B cell (primary cell): ENCODE data around the gene DHRS11. TPM values are rescaled to one million over a fixed set of nuclear protein-coding genes. Genes with fewer than 3 reads are reported as not detected.
A peak's percentile ranks its signal among the peaks of the same experiment; 100 is the strongest.

Experiments used
- ATAC-seq: fragments of 200-7000 bp; cut with Tn5 transposase; one replicate; pipeline ENCODE4 v1.10.0; 2021; ENCODE audit warnings: low read depth, mild to moderate bottlenecking, moderate number of reproducible peaks, moderate library complexity
- CTCF ChIA-PET: fragments of 350-600 bp; sonication (Branson Sonifier 250); formaldehyde crosslinking; loops from one replicate; lab custom pipeline; 2021; ENCODE audit warnings: antibody characterized with exemption, inconsistent platforms; lab: Charles Lee
- POLR2A ChIA-PET: fragments of 350-600 bp; sonication (Branson Sonifier 250); formaldehyde crosslinking; loops from one replicate; lab custom pipeline; 2021; ENCODE audit warnings: antibody characterized with exemption; lab: Charles Lee
- DNase-seq: peaks from one replicate; pipeline ENCODE4 v3.0.0; 2013
- H2AFZ ChIP-seq: 2 replicates; pipeline ENCODE4 v1.6.1; 2012; ENCODE audit warnings: mild to moderate bottlenecking, low read depth, low read length; ENCODE audit not compliant: insufficient read depth, poor library complexity, severe bottlenecking
- H3K27ac ChIP-seq, 2 donors: 1 replicate in 1 of 2; 2 replicates in 1 of 2; pipeline ENCODE4 v1.5.1; 2012 to 2013; ENCODE audit warnings: low read length in 2 of 2, mild to moderate bottlenecking in 2 of 2, moderate library complexity in 1 of 2
- H3K27me3 ChIP-seq, 4 experiments: fragments of 200-600 bp in 1 of 4; sonication (generic) in 1 of 4; replicated peaks in 1 of 4; 1 replicate in 2 of 4; 2 replicates in 2 of 4; pipeline versions ENCODE4 v1.6.1 to v1.7.0; 2013 to 2016; ENCODE audit warnings: low read length in 3 of 4, mild to moderate bottlenecking in 2 of 4, mixed read lengths in 1 of 4, moderate library complexity in 1 of 4; ENCODE audit not compliant: insufficient read depth in 4 of 4, control insufficient read depth in 3 of 4; ENCODE audit errors: control extremely low read depth in 1 of 4
- H3K36me3 ChIP-seq, 2 experiments: replicated peaks in 1 of 2; 1 replicate in 1 of 2; 2 replicates in 1 of 2; pipeline versions ENCODE4 v1.6.1 to v1.7.1; 2013; ENCODE audit warnings: low read length in 1 of 2; ENCODE audit not compliant: insufficient read depth in 2 of 2, control insufficient read depth in 1 of 2; ENCODE audit errors: control extremely low read depth in 1 of 2, extremely low read depth in 1 of 2
- H3K4me1 ChIP-seq, 2 donors: fragments of 200-600 bp in 1 of 2; sonication (generic) in 1 of 2; 1 replicate in 1 of 2; 2 replicates in 1 of 2; pipeline versions ENCODE4 v1.5.1 to v1.6.1; 2013 to 2017; ENCODE audit warnings: low read length in 2 of 2; ENCODE audit not compliant: control insufficient read depth in 2 of 2, insufficient read depth in 2 of 2
- H3K4me2 ChIP-seq: replicated peaks from 2 replicates; pipeline ENCODE3; 2012; ENCODE audit warnings: mild to moderate bottlenecking, low read depth, low read length; ENCODE audit not compliant: poor library complexity, severe bottlenecking
- H3K4me3 ChIP-seq, 5 experiments: fragments of 200-600 bp in 1 of 5; sonication (generic) in 1 of 5; 1 replicate in 3 of 5; 2 replicates in 2 of 5; pipeline versions ENCODE4 v1.5.1 to v1.7.0; 2011 to 2016; ENCODE audit warnings: low read length in 4 of 5, mild to moderate bottlenecking in 4 of 5, low read depth in 2 of 5, control low read depth in 1 of 5, moderate library complexity in 1 of 5; ENCODE audit not compliant: insufficient read depth in 1 of 5; ENCODE audit errors: control extremely low read depth in 1 of 5, extremely low read depth in 1 of 5
- H3K79me2 ChIP-seq: fragments of 200-600 bp; sonication (generic); one replicate; pipeline ENCODE4 v1.6.0; 2016; ENCODE audit warnings: low read length; ENCODE audit not compliant: control insufficient read depth, insufficient read depth
- H3K9ac ChIP-seq: fragments of 200-600 bp; sonication (generic); 2 replicates; pipeline ENCODE4 v1.6.1; 2017; ENCODE audit warnings: mild to moderate bottlenecking, low read length, moderate library complexity
- H3K9me3 ChIP-seq, 3 donors: one replicate each; pipeline versions ENCODE4 v1.6.1 to v1.7.1; 2013; ENCODE audit warnings: low read length in 2 of 3; ENCODE audit not compliant: control insufficient read depth in 2 of 3, insufficient read depth in 1 of 3; ENCODE audit errors: control extremely low read depth in 1 of 3
- H4K20me1 ChIP-seq: 2 replicates; pipeline ENCODE4 v1.6.0; 2012; ENCODE audit warnings: mild to moderate bottlenecking, low read length; ENCODE audit not compliant: insufficient read depth, control insufficient read depth, poor library complexity, severe bottlenecking
- H3K27ac Mint-ChIP-seq: one replicate; pipeline ENCODE4 v1.8.0; 2021; ENCODE audit warnings: mixed read lengths
- H3K27me3 Mint-ChIP-seq: one replicate; pipeline ENCODE4 v1.8.0; 2021; ENCODE audit warnings: mixed read lengths
- H3K4me1 Mint-ChIP-seq: one replicate; pipeline ENCODE4 v1.8.0; 2021; ENCODE audit warnings: mixed read lengths
- H3K4me3 Mint-ChIP-seq: one replicate; pipeline ENCODE4 v1.8.0; 2021; ENCODE audit warnings: mixed read lengths
- H3K9me3 Mint-ChIP-seq: one replicate; pipeline ENCODE4 v1.8.0; 2022; ENCODE audit warnings: mixed read lengths; ENCODE audit not compliant: insufficient read depth
- CTCF ChIP-seq: fragments of 200-600 bp; IDR thresholded peaks from one replicate; pipeline ENCODE4 v1.8.0; 2022; ENCODE audit warnings: antibody characterized with exemption, mild to moderate bottlenecking
- EZH2 ChIP-seq: IDR thresholded peaks from 2 replicates; pipeline ENCODE4 v1.6.1; 2012; ENCODE audit warnings: borderline replicate concordance, low read depth, mild to moderate bottlenecking, moderate library complexity, low read length; ENCODE audit not compliant: insufficient read depth, poor library complexity, severe bottlenecking
- WGBS: methylation state at CpG from one replicate; pipeline ENCODE4 v1.1.5; 2013; ENCODE audit warnings: missing lambda C conversion rate; ENCODE audit not compliant: insufficient coverage; 5-methylcytosine and 5-hydroxymethylcytosine counted together
- intact Hi-C: fragments of 100-400 bp; cut with micrococcal nuclease; formaldehyde crosslinking; loops from one replicate; pipeline ENCODE4 v1.10.0; 2022
- polyA plus RNA-seq: library from polyadenylated mRNA; depleted of rRNA; stranded (reverse); fragments of >200 nt; gene quantifications from 2 replicates; pipeline ENCODE4 v1.2.3, GENCODE V29; 2012
- total RNA-seq, 2 donors: library from RNA; stranded (reverse); fragments of 120-200 nt in 1 of 2; gene quantifications; 1 replicate in 1 of 2; 2 replicates in 1 of 2; pipeline versions ENCODE4 v1.2.3 to v1.2.4, GENCODE V29; 2013 to 2022

DHRS11 gene
- total and polyA plus RNA-seq, 2 donors (not counting 1 experiment from before 2014, with no cell fraction given) = 4.3 to 8.2 TPM

GRCh38 chr17:36593656-36594316 is 2.1 kb downstream of the DHRS11 start:
- H3K4me1 Mint-ChIP-seq = peaks cover 20% of the 10 kb centered on the region
- Histone ChIP-seq H3K27ac (no peak overlapping the region), H2AFZ (no peak overlapping the region), H3K4me2 (no peak overlapping the region), H3K9me3 (no peaks in the 10 kb centered on the region), H3K79me2 (peaks cover 5% of the 10 kb centered on the region), H3K27me3 (peaks cover 0 to 10% (median 0%) of the 10 kb centered on the region in 4 experiments), H3K4me1 (peaks cover 11 to 13% of the 10 kb centered on the region in 2 donors), H4K20me1 (no peaks in the 10 kb centered on the region), H3K4me3 (no peak overlapping the region), H3K36me3 (peaks cover 0 to 14% of the 10 kb centered on the region in 2 experiments), H3K9ac (no peak overlapping the region)
- TF ChIP-seq CTCF = no peak
- TF ChIP-seq EZH2 = no peak
- H3K9me3 Mint-ChIP-seq = no peaks in the 10 kb centered on the region
- no peaks in the 10 kb centered on the region for H3K27me3 Mint-ChIP-seq
- WGBS = 83% methylated on average over 7 of the region's 8 CpGs
- CTCF ChIA-PET = interaction anchor here (1.5 to 3.5 kb wide), 3 partner anchors 8 to 624 kb away, joined by 3 to 16 read pairs (median 7); partner anchors contain the start of gene MRM1
- intact Hi-C loops = no loop called here
- POLR2A ChIA-PET = no interaction called here
- DNase-seq (no peak), ATAC-seq (no peak)
- no peak overlapping the region for H3K27ac Mint-ChIP-seq
- peak overlapping the region; percentile 75 for H3K4me3 Mint-ChIP-seq

- ATAC-seq (no peak), DNase-seq (no peak)
- POLR2A ChIA-PET = no interaction called here
- H3K79me2 ChIP-seq = peaks cover 5% of the 10 kb centered on the region
- intact Hi-C loops = no loop called here
- H3K4me3 ChIP-seq = no peak overlapping the region
- H2AFZ ChIP-seq = no peak overlapping the region
- no peaks in the 10 kb centered on the region for H3K9me3 ChIP-seq
- no peak for TF ChIP-seq CTCF
- TF ChIP-seq EZH2 = no peak
- peaks cover 20% of the 10 kb centered on the region for H3K4me1 Mint-ChIP-seq
- H4K20me1 ChIP-seq = no peaks in the 10 kb centered on the region
- H3K4me3 Mint-ChIP-seq = no peak overlapping the region
- WGBS = 98% methylated on average over 9 of the region's 13 CpGs
- H3K36me3 ChIP-seq = peaks cover 0 to 5% of the 10 kb centered on the region in 2 experiments
- peaks cover 0 to 10% (median 0%) of the 10 kb centered on the region in 4 experiments for H3K27me3 ChIP-seq
- H3K4me1 ChIP-seq = peaks cover 11 to 13% of the 10 kb centered on the region in 2 donors
- CTCF ChIA-PET = interaction anchor here (0.7 to 3.5 kb wide), 3 partner anchors 9 to 625 kb away, joined by 3 to 16 read pairs (median 3); no protein-coding TSS in a partner anchor
- no peak overlapping the region for H3K27ac Mint-ChIP-seq
- H3K27me3 Mint-ChIP-seq = no peaks in the 10 kb centered on the region
- H3K4me2 ChIP-seq = no peak overlapping the region
- no peaks in the 10 kb centered on the region for H3K9me3 Mint-ChIP-seq
- H3K9ac ChIP-seq = no peak overlapping the region
- no peak overlapping the region for H3K27ac ChIP-seq
Observed at GRCh38 chr17:36594626-36595401, 3.1 kb downstream of the DHRS11 start.
